H1 (cell line): Measurements from ENCODE around the gene ABLIM1. TPM values are rescaled to one million over a fixed set of nuclear protein-coding genes. Genes with fewer than 3 reads are reported as not detected.

Experiments
- CTCF ChIA-PET: fragments of 300-600 bp; sonication (Branson Sonifier 250); formaldehyde crosslinking; loops from one replicate; lab custom pipeline; 2021; ENCODE audit not compliant: partially characterized antibody; lab: Charles Lee
- POLR2A ChIA-PET: fragments of 300-600 bp; sonication (Branson Sonifier 250); formaldehyde crosslinking; loops from one replicate; lab custom pipeline; 2021; ENCODE audit warnings: inconsistent platforms; ENCODE audit not compliant: partially characterized antibody; lab: Charles Lee
- DNase-seq, 2 experiments: peaks; one replicate each; pipeline versions ENCODE4 v3.0.0 to v3.0.0-alpha.2; 2010 to 2022; ENCODE audit warnings: low spot score in 2 of 2, low read depth in 1 of 2, mixed read lengths in 1 of 2
- FAIRE-seq: peaks from 2 replicates; lab custom pipeline; 2011; peaks lifted over from hg19 to GRCh38; lab: Jason Lieb, UNC
- H2AFZ ChIP-seq: 2 replicates; pipeline ENCODE4 v1.8.1; 2012; ENCODE audit warnings: low read length, inconsistent platforms
- H2AK5ac ChIP-seq: 2 replicates; pipeline ENCODE4 v1.6.1; 2013; ENCODE audit warnings: low read depth, low read length
- H2BK120ac ChIP-seq: replicated peaks from 2 replicates; pipeline ENCODE3; 2013; ENCODE audit warnings: low read depth, low read length, inconsistent platforms
- H2BK12ac ChIP-seq: 2 replicates; pipeline ENCODE4 v1.6.1; 2013; ENCODE audit warnings: low read depth, low read length
- H2BK15ac ChIP-seq: 2 replicates; pipeline ENCODE4 v1.6.1; 2013; ENCODE audit warnings: low read length
- H2BK20ac ChIP-seq: 2 replicates; pipeline ENCODE4 v1.6.1; 2013; ENCODE audit warnings: low read length
- H2BK5ac ChIP-seq: 2 replicates; pipeline ENCODE4 v1.6.1; 2013; ENCODE audit warnings: low read depth, low read length
- H3K14ac ChIP-seq: 2 replicates; pipeline ENCODE4 v1.6.1; 2013; ENCODE audit warnings: inconsistent platforms; ENCODE audit not compliant: insufficient read length
- H3K18ac ChIP-seq: 2 replicates; pipeline ENCODE4 v1.6.1; 2013; ENCODE audit warnings: low read length; ENCODE audit errors: extremely low read depth
- H3K23ac ChIP-seq: 2 replicates; pipeline ENCODE4 v1.6.1; 2013; ENCODE audit warnings: inconsistent platforms; ENCODE audit not compliant: insufficient read length
- H3K23me2 ChIP-seq: 2 replicates; pipeline ENCODE4 v1.6.1; 2013; ENCODE audit warnings: low read depth, low read length
- H3K27ac ChIP-seq: 2 replicates; pipeline ENCODE4 v1.6.1; 2011; ENCODE audit warnings: low read depth, low read length, inconsistent platforms
- H3K27me3 ChIP-seq, 4 experiments: replicated peaks in 1 of 4; 1 replicate in 1 of 4; 2 replicates in 3 of 4; pipeline versions ENCODE4 v1.6.1 to v1.8.1; 2011 to 2013; ENCODE audit warnings: low read length in 3 of 4, mild to moderate bottlenecking in 3 of 4, inconsistent platforms in 2 of 4, mixed read lengths in 2 of 4, moderate library complexity in 1 of 4; ENCODE audit not compliant: control insufficient read depth in 3 of 4, insufficient read depth in 3 of 4; ENCODE audit errors: extremely low read depth in 1 of 4
- H3K36me3 ChIP-seq, 4 experiments: 2 replicates each; pipeline versions ENCODE4 v1.6.1 to v1.8.1; 2011 to 2013; ENCODE audit warnings: mild to moderate bottlenecking in 4 of 4, low read length in 3 of 4, moderate library complexity in 2 of 4, control low read depth in 1 of 4, inconsistent platforms in 1 of 4; ENCODE audit not compliant: insufficient read depth in 4 of 4, control insufficient read depth in 2 of 4
- H3K4ac ChIP-seq: replicated peaks from 2 replicates; pipeline ENCODE3; 2013; ENCODE audit warnings: low read length, low read depth, mixed read lengths, inconsistent platforms; ENCODE audit not compliant: insufficient read length
- H3K4me1 ChIP-seq, 4 experiments: replicated peaks in 1 of 4; 1 replicate in 1 of 4; 2 replicates in 3 of 4; pipeline versions ENCODE4 v1.6.1 to v1.8.1; 2011 to 2013; ENCODE audit warnings: low read length in 3 of 4, inconsistent platforms in 2 of 4, mixed read lengths in 1 of 4; ENCODE audit not compliant: insufficient read depth in 4 of 4, control insufficient read depth in 3 of 4
- H3K4me2 ChIP-seq, 2 experiments: 2 replicates each; pipeline versions ENCODE4 v1.6.1 to v1.8.1; 2011 to 2013; ENCODE audit warnings: low read depth in 2 of 2, low read length in 2 of 2, control low read depth in 1 of 2, inconsistent platforms in 1 of 2, mild to moderate bottlenecking in 1 of 2; ENCODE audit not compliant: insufficient read depth in 1 of 2
- H3K4me3 ChIP-seq, 4 experiments: fragments of 200-600, 300-600 bp in 1 of 4; sonication (generic), shearing (Covaris generic), sonication (Bioruptor Twin) in 1 of 4; 2 replicates each; pipeline versions ENCODE4 v1.5.1 to v1.8.1; 2011 to 2016; ENCODE audit warnings: low read length in 4 of 4, low read depth in 3 of 4, control low read depth in 2 of 4, inconsistent platforms in 2 of 4, mild to moderate bottlenecking in 2 of 4, mixed read lengths in 1 of 4, moderate library complexity in 1 of 4; ENCODE audit not compliant: insufficient read depth in 2 of 4; ENCODE audit errors: extremely low read depth in 1 of 4
- H3K56ac ChIP-seq: replicated peaks from 2 replicates; pipeline ENCODE3; 2013; ENCODE audit warnings: low read depth, mild to moderate bottlenecking, mixed read lengths, low read length, inconsistent platforms; ENCODE audit not compliant: insufficient read length
- H3K79me1 ChIP-seq: 2 replicates; pipeline ENCODE4 v1.6.1; 2013; ENCODE audit warnings: low read depth, low read length, control low read depth
- H3K79me2 ChIP-seq, 2 experiments: 2 replicates each; pipeline versions ENCODE4 v1.6.1 to v1.8.1; 2012 to 2013; ENCODE audit warnings: low read length in 2 of 2, mild to moderate bottlenecking in 2 of 2, inconsistent platforms in 1 of 2; ENCODE audit not compliant: insufficient read depth in 2 of 2, control insufficient read depth in 1 of 2
- H3K9ac ChIP-seq, 4 experiments: replicated peaks in 1 of 4; 1 replicate in 1 of 4; 2 replicates in 3 of 4; pipeline versions ENCODE4 v1.6.1 to v1.8.1; 2011 to 2013; ENCODE audit warnings: low read depth in 3 of 4, low read length in 3 of 4, control low read depth in 2 of 4, mild to moderate bottlenecking in 2 of 4, moderate library complexity in 2 of 4, inconsistent platforms in 1 of 4; ENCODE audit errors: extremely low read depth in 1 of 4
- H3K9me3 ChIP-seq, 2 experiments: 2 replicates each; pipeline versions ENCODE4 v1.6.1 to v1.8.1; 2012 to 2013; ENCODE audit warnings: mild to moderate bottlenecking in 2 of 2, moderate library complexity in 2 of 2, control low read depth in 1 of 2, inconsistent platforms in 1 of 2, low read depth in 1 of 2, low read length in 1 of 2, mixed read lengths in 1 of 2; ENCODE audit not compliant: insufficient read depth in 2 of 2
- H4K20me1 ChIP-seq, 2 experiments: replicated peaks in 1 of 2; 2 replicates each; pipeline versions ENCODE3 to v1.8.1; 2011 to 2013; ENCODE audit warnings: inconsistent platforms in 2 of 2, low read length in 2 of 2, mild to moderate bottlenecking in 1 of 2; ENCODE audit not compliant: insufficient read depth in 2 of 2, control insufficient read depth in 1 of 2
- H4K5ac ChIP-seq: 2 replicates; pipeline ENCODE4 v1.6.1; 2013; ENCODE audit warnings: low read length, low read depth, mixed read lengths, inconsistent platforms; ENCODE audit not compliant: insufficient read length
- H4K8ac ChIP-seq: 2 replicates; pipeline ENCODE4 v1.8.0; 2013; ENCODE audit warnings: mild to moderate bottlenecking, moderate library complexity, low read length, inconsistent platforms; ENCODE audit not compliant: insufficient read depth; ENCODE audit errors: extremely low read depth
- H4K91ac ChIP-seq: replicated peaks from 2 replicates; pipeline ENCODE3; 2013; ENCODE audit warnings: low read length, mixed read lengths, inconsistent platforms; ENCODE audit not compliant: insufficient read length
- MAFK ChIP-seq: IDR thresholded peaks from 2 replicates; pipeline ENCODE4 v1.6.1; 2012; ENCODE audit warnings: low read depth, mild to moderate bottlenecking, improper control_type of control experiment, low read length
- WGBS, 2 experiments: shearing (Covaris generic) in 1 of 2; methylation state at CpG; one replicate each; pipeline versions ENCODE4 v1.1.6 to v1.1.7; 2013 to 2015; ENCODE audit warnings: low lambda C conversion rate in 2 of 2, mixed read lengths in 2 of 2, inconsistent platforms in 1 of 2, low coverage in 1 of 2, missing lambda C conversion rate in 1 of 2; ENCODE audit not compliant: insufficient replicate concordance in 2 of 2, insufficient coverage in 1 of 2, insufficient read length in 1 of 2; ENCODE audit errors: extremely low coverage in 1 of 2, missing lambda C conversion rate in 1 of 2; 5-methylcytosine and 5-hydroxymethylcytosine counted together
- polyA plus RNA-seq, 7 experiments: library from polyadenylated mRNA; depleted of rRNA in 3 of 7; stranded (reverse) in 5 of 7; unstranded in 2 of 7; fragments of >200 nt in 5 of 7; fragments of 200-250 nt in 2 of 7; gene quantifications; 1 replicate in 5 of 7; 2 replicates in 1 of 7; 4 replicates in 1 of 7; pipeline versions ENCODE4 v1.2.1 to v1.2.3, GENCODE V29; 2011 to 2013; ENCODE audit warnings: missing spikeins in 2 of 7, mixed read lengths in 2 of 7
- total RNA-seq: library from RNA; stranded (reverse); fragmentation: NEBNext Ultra II Directional; extraction: Animal tissue kit (Norgen Biotek cat#: 25700); gene quantifications from 2 replicates; pipeline ENCODE4 v1.2.1, GENCODE V29; 2021

Gene ABLIM1
- total and polyA plus RNA-seq, 2 of the 8 experiments (the other 6 are each of a cell fraction or from before 2014, with no cell fraction given): 51.2 to 51.7 TPM

- H2BK5ac ChIP-seq: no peak overlapping the region
- no peaks in the 10 kb centered on the region for H3K79me2 ChIP-seq
- H3K36me3 ChIP-seq: no peaks in the 10 kb centered on the region
- no peaks in the 10 kb centered on the region for H3K9me3 ChIP-seq
- no peak overlapping the region for H4K8ac ChIP-seq
- H2BK12ac ChIP-seq: no peak overlapping the region
- H2AK5ac ChIP-seq: no peak overlapping the region
- CTCF ChIA-PET: interaction anchor here (0.7 to 3.0 kb wide), 2 partner anchors 9 to 19 kb away, joined by 3 to 8 read pairs; no protein-coding TSS in a partner anchor
- H2AFZ ChIP-seq: no peak overlapping the region
- H4K91ac ChIP-seq: no peak overlapping the region
- H3K79me1 ChIP-seq: no peaks in the 10 kb centered on the region
- WGBS, 2 experiments: 84% methylated on average over 3 of the region's 3 CpGs; no CpG with 5 or more reads in 1 of the 2 experiments
- no peak overlapping the region for H3K56ac ChIP-seq
- no peaks in the 10 kb centered on the region for H3K23me2 ChIP-seq
- no peak overlapping the region for H2BK15ac ChIP-seq
- no peak overlapping the region for H2BK120ac ChIP-seq
- POLR2A ChIA-PET: no interaction called here
- no peak for TF ChIP-seq MAFK
- H3K23ac ChIP-seq: no peak overlapping the region
- no peak overlapping the region for H3K4me2 ChIP-seq
- no peak overlapping the region for H3K4me3 ChIP-seq
- no peak overlapping the region for H3K9ac ChIP-seq
- no peaks in the 10 kb centered on the region for H4K20me1 ChIP-seq
- H3K14ac ChIP-seq: no peak overlapping the region
- peaks cover 0 to 3% (median 0%) of the 10 kb centered on the region in 4 experiments; a peak in 1 of 7 replicates for H3K4me1 ChIP-seq
- H3K18ac ChIP-seq: no peak overlapping the region
- no peak for DNase-seq
- no peak overlapping the region for H3K27ac ChIP-seq
- no peak overlapping the region for H2BK20ac ChIP-seq
- FAIRE-seq: no peak
- no peaks in the 10 kb centered on the region; a peak in 1 of 7 replicates for H3K27me3 ChIP-seq
- H4K5ac ChIP-seq: no peak overlapping the region
- no peak overlapping the region for H3K4ac ChIP-seq
Measured at GRCh38 chr10:114654822-114655575, 3.1 kb downstream of the ABLIM1 start.
